Progenitor cell of endocrine pancreas (in vitro differentiated cells): ENCODE measurements around the gene CD52. TPM values are rescaled to one million over a fixed set of nuclear protein-coding genes. Genes with fewer than 3 reads are reported as not detected.

Source experiments
- DNase-seq: peaks from one replicate; pipeline ENCODE4 v3.0.0; 2021; ENCODE audit warnings: low spot score; ENCODE audit not compliant: unreplicated experiment
- H3K27ac Mint-ChIP-seq: 2 replicates; pipeline ENCODE4 v1.8.0; 2021; ENCODE audit warnings: mild to moderate bottlenecking, moderate library complexity, mixed read lengths
- H3K27me3 Mint-ChIP-seq: 2 replicates; pipeline ENCODE4 v1.8.0; 2021; ENCODE audit warnings: mixed read lengths
- H3K36me3 Mint-ChIP-seq: 2 replicates; pipeline ENCODE4 v1.8.0; 2022; ENCODE audit warnings: mixed read lengths; ENCODE audit not compliant: insufficient read depth
- H3K4me1 Mint-ChIP-seq: 2 replicates; pipeline ENCODE4 v1.8.0; 2021; ENCODE audit warnings: low read depth, mixed read lengths
- H3K4me3 Mint-ChIP-seq: 2 replicates; pipeline ENCODE4 v1.8.0; 2021; ENCODE audit warnings: low read depth, mild to moderate bottlenecking, moderate library complexity, mixed read lengths
- H3K9me3 Mint-ChIP-seq: 2 replicates; pipeline ENCODE4 v1.8.0; 2021; ENCODE audit warnings: low read depth, mixed read lengths
- total RNA-seq: library from RNA; stranded (reverse); gene quantifications from 2 replicates; pipeline ENCODE4 v1.2.1, GENCODE V29; 2021
- TF ChIP-seq, protein P1 (sequence below): fragments of 200-600 bp; sonication (generic); IDR thresholded peaks from one replicate; pipeline ENCODE4 v1.5.0; 2021; ENCODE audit warnings: antibody characterized with exemption, mild to moderate bottlenecking; ENCODE audit not compliant: unreplicated experiment

Gene CD52
- total RNA-seq, 1 donor from 2014 or later, result 0.89 TPM

DNA sequence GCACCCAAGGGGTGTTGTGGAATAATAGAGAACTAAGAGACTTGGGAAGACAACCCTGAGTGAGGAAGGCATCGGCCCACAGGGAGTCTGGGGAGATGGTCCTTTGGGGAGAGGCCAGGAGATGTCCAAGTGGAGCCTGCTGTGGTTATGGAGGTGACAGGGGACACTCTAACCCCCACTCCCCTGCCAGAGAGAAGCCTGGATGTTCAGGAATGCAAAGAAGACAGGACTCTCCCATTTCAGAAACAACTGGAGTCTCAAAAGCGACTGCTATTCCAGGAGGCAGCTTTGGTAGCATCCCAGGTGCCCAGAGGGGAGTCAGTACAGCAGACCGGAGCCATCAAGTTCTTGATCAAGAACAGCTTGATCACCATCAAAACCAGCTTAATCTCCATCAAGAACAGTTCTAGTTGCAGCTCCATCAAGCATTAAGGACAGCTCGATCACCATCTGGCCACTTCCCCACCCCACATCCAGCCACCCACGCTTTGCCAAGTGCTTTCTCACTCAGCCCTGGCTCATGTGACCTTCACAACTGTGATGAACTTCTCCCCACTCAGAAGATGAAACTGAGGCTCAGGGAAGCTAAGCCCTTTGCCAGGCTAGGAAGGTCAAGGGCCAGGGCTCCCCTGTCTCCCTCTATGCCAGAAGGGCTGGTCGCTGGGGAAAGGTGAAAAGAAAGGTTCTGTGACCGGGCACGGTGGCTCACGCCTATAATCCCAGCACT, 743 bp downstream of the CD52 start:
- Mint-ChIP-seq H3K4me1 (peaks cover 7% of the 10 kb centered on the region), H3K27ac (peak overlapping the region; percentile 29), H3K36me3 (peaks cover 8% of the 10 kb centered on the region), H3K27me3 (no peaks in the 10 kb centered on the region), H3K9me3 (no peaks in the 10 kb centered on the region), H3K4me3 (no peak overlapping the region)
- DNase-seq, result no peak
- TF ChIP-seq, protein P1, sequence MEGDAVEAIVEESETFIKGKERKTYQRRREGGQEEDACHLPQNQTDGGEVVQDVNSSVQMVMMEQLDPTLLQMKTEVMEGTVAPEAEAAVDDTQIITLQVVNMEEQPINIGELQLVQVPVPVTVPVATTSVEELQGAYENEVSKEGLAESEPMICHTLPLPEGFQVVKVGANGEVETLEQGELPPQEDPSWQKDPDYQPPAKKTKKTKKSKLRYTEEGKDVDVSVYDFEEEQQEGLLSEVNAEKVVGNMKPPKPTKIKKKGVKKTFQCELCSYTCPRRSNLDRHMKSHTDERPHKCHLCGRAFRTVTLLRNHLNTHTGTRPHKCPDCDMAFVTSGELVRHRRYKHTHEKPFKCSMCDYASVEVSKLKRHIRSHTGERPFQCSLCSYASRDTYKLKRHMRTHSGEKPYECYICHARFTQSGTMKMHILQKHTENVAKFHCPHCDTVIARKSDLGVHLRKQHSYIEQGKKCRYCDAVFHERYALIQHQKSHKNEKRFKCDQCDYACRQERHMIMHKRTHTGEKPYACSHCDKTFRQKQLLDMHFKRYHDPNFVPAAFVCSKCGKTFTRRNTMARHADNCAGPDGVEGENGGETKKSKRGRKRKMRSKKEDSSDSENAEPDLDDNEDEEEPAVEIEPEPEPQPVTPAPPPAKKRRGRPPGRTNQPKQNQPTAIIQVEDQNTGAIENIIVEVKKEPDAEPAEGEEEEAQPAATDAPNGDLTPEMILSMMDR, result no peak

DNA sequence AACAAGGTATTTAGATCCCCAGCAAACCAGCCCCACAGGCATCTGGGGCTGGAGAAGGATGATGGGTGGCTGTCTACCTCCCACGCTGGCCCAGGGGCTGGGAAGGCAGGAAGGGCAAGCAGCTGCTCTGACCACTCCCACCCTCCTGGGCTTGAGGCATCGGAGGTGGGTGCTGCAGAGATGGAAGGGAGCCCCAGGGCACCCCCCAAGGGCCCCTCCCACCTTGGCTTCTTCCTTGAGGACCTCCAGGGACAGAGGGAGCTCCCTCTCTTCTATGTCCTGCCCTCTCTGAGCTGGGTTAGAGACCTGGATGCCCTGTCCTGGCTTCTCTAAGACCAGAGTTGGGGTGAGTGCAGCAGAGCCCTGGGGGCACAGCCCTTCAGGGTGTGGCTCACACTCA, 3.1 kb downstream of the CD52 start:
- Mint-ChIP-seq H3K4me1 (peaks cover 7% of the 10 kb centered on the region), H3K27ac (no peak overlapping the region), H3K27me3 (no peaks in the 10 kb centered on the region), H3K36me3 (peaks cover 12% of the 10 kb centered on the region), H3K9me3 (no peaks in the 10 kb centered on the region), H3K4me3 (no peak overlapping the region)
- TF ChIP-seq, protein P1, result no peak
- DNase-seq, result no peak

DNA sequence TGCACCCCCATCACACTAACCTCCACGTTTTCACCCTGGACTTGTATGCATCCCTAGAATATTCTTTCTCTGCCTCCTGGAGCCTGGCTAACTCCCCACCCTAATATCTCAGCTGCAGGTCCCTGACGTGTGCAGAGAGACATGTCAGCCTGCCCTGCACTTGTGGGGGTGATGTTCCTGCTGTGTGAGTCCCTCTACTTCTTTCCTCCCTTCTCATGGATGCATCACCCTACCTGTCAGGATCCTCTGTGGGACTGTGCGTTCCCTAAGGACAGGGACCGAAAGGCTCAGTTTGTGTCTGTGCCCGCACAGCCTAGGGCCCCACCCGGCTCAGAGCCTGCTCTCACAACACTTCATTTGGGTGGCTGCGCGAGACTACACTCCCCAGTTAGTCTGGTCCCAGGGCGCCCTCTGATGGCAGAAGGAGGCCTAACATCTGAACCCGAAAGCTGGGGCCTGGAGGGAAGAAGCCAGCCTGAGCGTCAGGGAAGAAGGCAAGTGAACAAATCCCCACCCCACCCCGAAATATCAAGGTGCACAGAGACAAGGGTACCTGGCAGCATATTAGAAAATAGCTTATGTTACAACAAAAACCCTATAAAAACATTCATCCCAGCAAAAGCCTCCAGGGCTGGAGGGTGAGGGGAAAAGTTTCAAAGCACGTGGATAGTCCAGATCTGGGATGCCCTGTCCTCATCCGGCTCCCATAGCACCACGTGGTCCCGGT, 3.7 kb downstream of the CD52 start:
- H3K4me1 Mint-ChIP-seq, result peaks cover 7% of the 10 kb centered on the region
- TF ChIP-seq, protein P1, result peak; percentile 79
- DNase-seq, result peak; percentile 77
- no peaks in the 10 kb centered on the region for H3K27me3 Mint-ChIP-seq
- H3K36me3 Mint-ChIP-seq, result peaks cover 12% of the 10 kb centered on the region
- H3K4me3 Mint-ChIP-seq, result no peak overlapping the region
- H3K27ac Mint-ChIP-seq, result no peak overlapping the region
- no peaks in the 10 kb centered on the region for H3K9me3 Mint-ChIP-seq

DNA sequence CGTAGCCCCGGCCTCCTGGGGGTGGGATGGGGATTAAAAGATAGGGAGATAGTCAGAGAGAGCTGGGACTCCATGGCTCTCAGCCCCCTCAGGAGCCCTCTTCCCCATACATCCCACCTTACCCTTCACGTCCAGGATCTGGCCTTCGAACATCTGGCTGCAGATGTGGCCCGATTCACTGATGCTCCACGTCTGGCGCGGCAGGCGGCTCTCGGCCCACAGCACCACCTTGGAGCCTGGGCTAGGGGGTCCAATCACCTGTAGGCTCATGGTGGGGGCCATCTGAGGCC, 4.2 kb downstream of the CD52 start:
- Mint-ChIP-seq H3K4me1 (peaks cover 7% of the 10 kb centered on the region), H3K4me3 (no peak overlapping the region), H3K27me3 (no peaks in the 10 kb centered on the region), H3K36me3 (peaks cover 12% of the 10 kb centered on the region), H3K27ac (no peak overlapping the region), H3K9me3 (no peaks in the 10 kb centered on the region)
- TF ChIP-seq, protein P1, result no peak
- no peak for DNase-seq

DNA sequence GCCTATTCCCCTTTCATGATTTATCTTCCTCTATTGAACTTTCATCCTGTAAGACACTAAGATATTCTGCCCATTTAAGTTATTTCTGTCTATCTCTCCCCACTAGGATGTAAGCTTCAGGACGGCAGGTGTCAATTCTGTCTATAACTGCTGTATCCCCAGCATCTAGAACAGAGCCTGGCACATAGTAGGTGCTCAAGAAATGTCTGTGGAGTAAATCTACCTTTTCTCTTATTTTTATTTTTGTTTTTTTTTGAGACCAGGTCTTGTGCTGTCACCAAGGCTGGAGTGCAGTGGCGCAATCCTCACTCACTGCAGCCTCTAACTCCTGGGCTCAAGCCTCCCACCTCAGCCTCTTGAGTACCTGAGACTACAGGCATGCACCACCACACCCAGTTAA, 5.6 kb downstream of the CD52 start:
- Mint-ChIP-seq H3K27me3 (no peaks in the 10 kb centered on the region), H3K4me1 (no peaks in the 10 kb centered on the region), H3K27ac (no peak overlapping the region), H3K36me3 (peaks cover 12% of the 10 kb centered on the region), H3K4me3 (no peak overlapping the region), H3K9me3 (no peaks in the 10 kb centered on the region)
- DNase-seq, result no peak
- TF ChIP-seq, protein P1, result no peak
